Measurements from ENCODE around the gene DLEC1. TPM values are rescaled to one million over a fixed set of nuclear protein-coding genes. Genes with fewer than 3 reads are reported as not detected.
A peak's percentile ranks its signal among the peaks of the same experiment; 100 is the strongest.
"Not testable (repeated sequence)": the region's sequence is repeated elsewhere in the genome, so short reads cannot be mapped to it uniquely, and the experiment has no call there.

The DLEC1 gene
- total RNA-seq, 2 experiments from 2014 or later, result 3.8 to 4.2 TPM

DNA sequence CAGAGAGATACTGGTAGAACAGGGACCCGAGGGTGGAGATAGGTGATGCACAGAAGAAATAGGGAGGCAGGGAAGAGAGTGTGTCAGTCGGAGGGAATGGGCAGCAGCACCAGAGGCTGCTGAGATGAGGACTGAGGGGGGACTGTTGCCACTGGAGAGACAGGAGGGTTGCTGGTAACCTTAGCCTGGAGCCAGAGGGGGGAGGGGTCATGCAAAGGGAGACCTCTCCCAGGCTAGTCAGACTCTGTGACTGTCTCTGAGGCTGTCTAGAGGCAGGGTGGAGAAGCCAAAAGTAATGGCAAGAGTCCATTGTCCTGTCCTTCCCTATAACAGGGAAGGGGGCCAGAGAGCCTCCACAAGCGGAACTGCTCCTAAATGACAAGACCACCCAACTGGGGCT lies 2.1 kb upstream of the DLEC1 start:
- Mint-ChIP-seq H3K27ac (peak overlapping the region; percentile 33), H3K36me3 (ENCODE audit: low read depth) (peaks cover 18% of the 10 kb centered on the region)

DNA sequence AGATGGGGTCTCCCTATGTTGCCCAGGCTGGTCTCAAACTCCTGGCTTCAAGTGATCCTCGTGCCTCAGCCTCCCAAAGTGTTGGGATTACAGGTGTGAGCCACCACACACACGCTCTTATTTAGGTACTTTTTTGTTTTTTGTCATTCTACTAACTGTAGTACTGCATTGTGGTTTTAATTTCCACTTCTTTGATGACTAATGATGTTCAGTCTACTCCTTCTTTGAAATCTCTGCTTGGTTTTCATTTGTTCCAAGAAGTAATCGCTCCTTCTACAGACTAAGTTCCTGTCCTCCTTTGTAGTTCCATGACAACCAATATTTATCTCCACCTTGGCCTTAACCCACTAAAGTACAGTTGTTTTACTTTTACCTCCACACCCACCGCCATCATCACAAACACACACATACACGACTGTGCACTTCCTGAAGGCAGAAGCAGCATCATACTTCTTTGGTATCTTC lies 529 bp upstream of the DLEC1 start:
- peak overlapping the region; percentile 54 for H3K4me3 Mint-ChIP-seq
- peaks cover 11% of the 10 kb centered on the region for H3K9me3 Mint-ChIP-seq
- H3K27me3 Mint-ChIP-seq, result no peaks in the 10 kb centered on the region
- DNase-seq, result peak; percentile 56
- H3K4me1 Mint-ChIP-seq, result peaks cover 39% of the 10 kb centered on the region
- peaks cover 18% of the 10 kb centered on the region for H3K36me3 Mint-ChIP-seq (ENCODE audit: low read depth)
- peak overlapping the region; percentile 98 for H3K27ac Mint-ChIP-seq
- ChIA-PET POLR2A (interaction anchor here (0.8 to 3.7 kb wide), 12 partner anchors 8 to 1369 kb away, joined by 3 to 36 read pairs (median 6); partner anchors contain the start of genes ACAA1, ACVR2B, MYD88 and OXSR1), CTCF (interaction anchor here (0.7 to 2.7 kb wide), 10 partner anchors 7 to 483 kb away, joined by 3 to 14 read pairs (median 4); partner anchors contain the start of genes ACAA1 and XYLB)

More for the DNA sequence above, 2.1 kb upstream of the DLEC1 start:
- CTCF ChIA-PET, result no interaction called here
- Mint-ChIP-seq H3K4me1 (peaks cover 52% of the 10 kb centered on the region), H3K9me3 (peaks cover 11% of the 10 kb centered on the region), H3K4me3 (no peak overlapping the region), H3K27me3 (no peaks in the 10 kb centered on the region)
- POLR2A ChIA-PET, result interaction anchor here (1.1 kb wide), 1 partner anchor 128 kb away, joined by 3 read pairs; the partner anchor contains the start of gene OXSR1
- DNase-seq, result no peak

GRCh38 chr3:38039899-38040261 lies 872 bp downstream of the DLEC1 start:
- ChIA-PET POLR2A (interaction anchor here (0.8 to 3.7 kb wide), 10 partner anchors 10 to 124 kb away, joined by 3 to 36 read pairs (median 6); partner anchors contain the start of genes ACAA1, MYD88, OXSR1 and PLCD1), CTCF (interaction anchor here (1.3 to 3.1 kb wide), 5 partner anchors 9 to 65 kb away, joined by 3 to 14 read pairs (median 6); no protein-coding TSS in a partner anchor)
- H3K27me3 Mint-ChIP-seq, result no peaks in the 10 kb centered on the region
- H3K4me1 Mint-ChIP-seq, result peaks cover 37% of the 10 kb centered on the region
- H3K36me3 Mint-ChIP-seq (ENCODE audit: low read depth), result peaks cover 18% of the 10 kb centered on the region
- peak overlapping the region; percentile 54 for H3K4me3 Mint-ChIP-seq
- peak; percentile 77 for DNase-seq
- peaks cover 11% of the 10 kb centered on the region for H3K9me3 Mint-ChIP-seq
- H3K27ac Mint-ChIP-seq, result peak overlapping the region; percentile 98

DNA sequence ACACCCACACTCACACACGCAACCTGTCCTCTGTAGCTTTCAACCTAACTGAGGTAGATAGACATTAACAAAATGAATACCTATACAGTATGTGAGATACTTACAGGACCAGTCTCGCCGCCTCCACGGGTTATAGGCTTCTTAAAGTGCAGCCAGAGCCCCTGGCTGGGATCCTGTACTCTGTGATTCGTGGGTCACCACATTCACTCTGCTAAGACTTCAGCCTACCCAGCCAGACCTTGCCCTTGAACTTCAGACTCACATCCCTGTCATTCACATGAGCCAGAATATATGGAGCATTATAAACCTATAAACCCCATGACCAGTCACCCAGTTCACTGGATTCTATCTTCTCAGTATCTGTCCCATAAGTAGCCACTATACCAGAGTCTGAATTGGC lies 1.4 kb downstream of the DLEC1 start:
- Mint-ChIP-seq H3K9me3 (peaks cover 11% of the 10 kb centered on the region), H3K36me3 (ENCODE audit: low read depth) (peaks cover 18% of the 10 kb centered on the region), H3K4me1 (peaks cover 37% of the 10 kb centered on the region), H3K27ac (peak overlapping the region; percentile 98), H3K27me3 (no peaks in the 10 kb centered on the region), H3K4me3 (peak overlapping the region; percentile 54)
- POLR2A ChIA-PET, result interaction anchor here (0.9 to 3.7 kb wide), 6 partner anchors 10 to 124 kb away, joined by 4 to 36 read pairs (median 16); partner anchors contain the start of genes ACAA1, MYD88, OXSR1 and PLCD1
- CTCF ChIA-PET, result interaction anchor here (2.0 to 3.1 kb wide), 3 partner anchors 9 to 66 kb away, joined by 6 to 14 read pairs (median 9); no protein-coding TSS in a partner anchor
- DNase-seq, result no peak

DNA sequence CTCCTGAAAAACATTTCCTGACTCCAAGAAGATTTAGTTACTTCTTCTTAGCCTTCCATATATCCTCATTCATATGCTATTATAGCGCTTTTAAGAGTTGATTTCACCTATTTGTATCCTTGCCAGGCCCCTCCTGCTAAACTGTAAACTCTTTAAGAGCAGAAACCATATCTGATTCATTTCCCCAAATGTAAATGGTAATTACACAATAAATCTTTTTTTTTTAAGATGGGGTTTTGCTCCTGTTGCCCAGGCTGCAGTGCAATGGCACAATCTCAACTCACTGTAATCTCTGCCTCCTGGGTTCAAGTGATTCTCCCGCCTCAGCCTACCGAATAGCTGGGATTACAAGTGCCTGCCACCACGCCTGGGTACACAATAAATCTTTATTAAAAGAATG lies 4.5 kb downstream of the DLEC1 start:
- H3K27ac Mint-ChIP-seq, result no peak overlapping the region
- peaks cover 20% of the 10 kb centered on the region for H3K4me1 Mint-ChIP-seq
- ChIA-PET POLR2A (no interaction called here), CTCF (no interaction called here)
- DNase-seq, result no peak
- no peak overlapping the region for H3K4me3 Mint-ChIP-seq
- no peaks in the 10 kb centered on the region for H3K27me3 Mint-ChIP-seq
- H3K9me3 Mint-ChIP-seq, result no peaks in the 10 kb centered on the region
- peaks cover 3% of the 10 kb centered on the region for H3K36me3 Mint-ChIP-seq (ENCODE audit: low read depth)

- DNase-seq, result no peak
- Mint-ChIP-seq H3K9me3 (no peaks in the 10 kb centered on the region), H3K4me1 (no peaks in the 10 kb centered on the region), H3K27me3 (no peaks in the 10 kb centered on the region), H3K36me3 (ENCODE audit: low read depth) (no peaks in the 10 kb centered on the region), H3K4me3 (no peak overlapping the region), H3K27ac (no peak overlapping the region)
- ChIA-PET CTCF (no interaction called here), POLR2A (no interaction called here)
Measured at GRCh38 chr3:38046027-38046426, 7.0 kb downstream of the DLEC1 start.

DNA sequence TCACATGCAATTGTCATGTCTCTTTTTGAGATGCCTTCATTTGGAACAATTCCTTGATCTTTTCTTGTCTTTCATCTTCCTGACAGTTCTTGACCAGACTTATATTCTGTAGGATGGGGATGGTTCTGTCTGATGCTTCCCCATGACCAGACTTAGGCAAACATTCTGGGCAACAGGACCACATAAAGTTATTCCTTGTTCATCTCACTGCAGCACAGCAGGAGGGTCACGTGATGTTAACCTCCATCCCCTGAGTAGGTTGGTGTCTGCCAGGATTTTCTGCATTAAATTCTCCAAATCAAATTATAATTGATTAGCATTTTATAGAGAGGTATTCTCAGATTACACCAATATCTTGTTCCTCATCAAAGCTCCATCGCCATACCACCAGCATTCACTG lies 7.8 kb downstream of the DLEC1 start:
- no peak overlapping the region for H3K4me3 Mint-ChIP-seq
- ChIA-PET CTCF (no interaction called here), POLR2A (no interaction called here)
- no peaks in the 10 kb centered on the region for H3K36me3 Mint-ChIP-seq (ENCODE audit: low read depth)
- DNase-seq, result no peak
- no peak overlapping the region for H3K27ac Mint-ChIP-seq
- H3K4me1 Mint-ChIP-seq, result no peaks in the 10 kb centered on the region
- no peaks in the 10 kb centered on the region for H3K9me3 Mint-ChIP-seq
- no peaks in the 10 kb centered on the region for H3K27me3 Mint-ChIP-seq

DNA sequence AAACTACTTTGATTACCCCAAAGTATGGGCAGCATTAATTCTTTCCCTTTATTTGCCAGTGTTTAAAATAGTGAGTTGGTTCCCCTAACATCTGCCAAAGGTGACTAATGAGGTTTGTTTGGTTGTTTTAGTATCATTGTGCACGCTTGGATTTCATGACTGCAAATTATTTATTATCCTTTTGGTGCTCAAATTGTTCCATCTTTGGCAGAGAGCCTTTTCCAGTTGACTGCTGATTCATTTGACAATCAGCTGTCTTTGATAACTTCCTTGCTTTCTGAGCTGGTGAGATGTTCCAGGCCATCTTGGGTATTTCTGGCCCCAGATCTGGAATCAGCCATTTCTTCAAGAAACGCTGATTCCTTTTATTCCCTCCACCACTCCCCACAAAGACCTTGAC lies 8.9 kb downstream of the DLEC1 start:
- Mint-ChIP-seq H3K27me3 (no peaks in the 10 kb centered on the region), H3K4me3 (no peak overlapping the region)

DNA sequence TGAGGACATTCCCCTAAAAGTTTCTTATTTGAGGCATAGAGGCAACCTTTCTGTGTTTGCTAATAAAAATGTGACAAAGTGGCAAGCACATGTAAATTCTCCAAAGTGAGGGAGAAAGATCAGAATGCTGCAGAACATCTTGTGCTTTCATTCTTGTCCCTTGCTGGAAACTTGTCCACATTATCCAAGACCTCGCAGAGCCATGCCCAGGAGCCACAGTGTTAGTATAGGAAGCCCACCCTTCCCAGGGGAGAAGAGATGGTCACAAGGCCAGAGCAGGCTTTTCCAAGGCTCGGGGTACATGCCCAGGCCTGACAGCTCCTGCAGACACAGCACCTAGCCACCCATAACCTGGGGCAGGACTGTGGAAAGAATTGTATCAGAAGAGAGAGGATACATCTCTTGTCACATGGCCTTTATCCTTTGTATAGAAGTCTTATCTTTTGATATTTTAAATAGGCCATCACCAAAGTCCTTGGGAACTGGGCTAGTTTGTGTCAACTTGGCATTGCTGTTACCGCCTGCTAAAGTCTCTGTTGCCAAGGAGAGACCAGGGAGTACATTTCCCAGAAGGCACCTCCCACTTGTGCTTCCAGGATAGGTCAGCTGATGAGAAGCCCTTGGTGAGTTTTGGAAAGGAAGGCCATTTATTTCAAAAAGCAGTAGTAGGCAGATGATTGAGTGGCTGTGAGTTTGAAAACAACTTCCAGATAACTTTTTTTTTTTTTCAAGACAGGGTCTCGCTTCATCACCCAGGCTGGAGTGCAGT lies 10.5 kb downstream of the DLEC1 start:
- Mint-ChIP-seq H3K9me3 (no peaks in the 10 kb centered on the region), H3K36me3 (ENCODE audit: low read depth) (no peaks in the 10 kb centered on the region), H3K27ac (no peak overlapping the region), H3K27me3 (no peaks in the 10 kb centered on the region), H3K4me3 (no peak overlapping the region), H3K4me1 (peaks cover 4% of the 10 kb centered on the region)
- no peak for DNase-seq
- ChIA-PET CTCF (no interaction called here), POLR2A (no interaction called here)

More for the DNA sequence above, 8.9 kb downstream of the DLEC1 start:
- DNase-seq, result no peak
- Mint-ChIP-seq H3K36me3 (ENCODE audit: low read depth) (no peaks in the 10 kb centered on the region), H3K4me1 (no peaks in the 10 kb centered on the region), H3K27ac (no peak overlapping the region), H3K9me3 (no peaks in the 10 kb centered on the region)
- CTCF ChIA-PET, result no interaction called here
- POLR2A ChIA-PET, result no interaction called here

GRCh38 chr3:38051131-38051530 lies 12.1 kb downstream of the DLEC1 start:
- Mint-ChIP-seq H3K4me3 (no peak overlapping the region), H3K4me1 (peaks cover 10% of the 10 kb centered on the region), H3K27ac (no peak overlapping the region), H3K36me3 (ENCODE audit: low read depth) (no peaks in the 10 kb centered on the region), H3K27me3 (no peaks in the 10 kb centered on the region), H3K9me3 (no peaks in the 10 kb centered on the region)
- ChIA-PET POLR2A (no interaction called here), CTCF (no interaction called here)
- no peak for DNase-seq

DNA sequence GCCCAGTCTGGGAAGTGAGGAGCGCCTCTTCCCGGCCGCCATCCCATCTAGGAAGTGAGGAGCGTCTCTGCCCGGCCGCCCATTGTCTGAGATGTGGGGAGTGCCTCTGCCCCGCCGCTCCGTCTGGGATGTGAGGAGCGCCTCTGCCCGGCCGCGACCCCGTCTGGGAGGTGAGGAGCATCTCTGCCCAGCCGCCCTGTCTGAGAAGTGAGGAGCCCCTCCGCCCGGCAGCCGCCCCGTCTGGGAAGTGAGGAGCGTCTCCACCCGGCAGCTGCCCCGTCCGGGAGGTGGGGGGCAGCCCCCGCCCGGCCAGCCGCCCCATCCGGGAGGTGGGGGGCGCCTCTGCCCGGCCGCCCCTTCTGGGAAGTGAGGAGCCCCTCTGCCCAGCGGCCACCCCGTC lies 14.3 kb downstream of the DLEC1 start:
- H3K4me3 Mint-ChIP-seq; POLR2A ChIA-PET; DNase-seq; CTCF ChIA-PET; H3K9me3 Mint-ChIP-seq; H3K27me3 Mint-ChIP-seq; H3K36me3 Mint-ChIP-seq (ENCODE audit: low read depth); H3K27ac Mint-ChIP-seq: not testable (repeated sequence)
- H3K4me1 Mint-ChIP-seq, result peaks cover 10% of the 10 kb centered on the region

DNA sequence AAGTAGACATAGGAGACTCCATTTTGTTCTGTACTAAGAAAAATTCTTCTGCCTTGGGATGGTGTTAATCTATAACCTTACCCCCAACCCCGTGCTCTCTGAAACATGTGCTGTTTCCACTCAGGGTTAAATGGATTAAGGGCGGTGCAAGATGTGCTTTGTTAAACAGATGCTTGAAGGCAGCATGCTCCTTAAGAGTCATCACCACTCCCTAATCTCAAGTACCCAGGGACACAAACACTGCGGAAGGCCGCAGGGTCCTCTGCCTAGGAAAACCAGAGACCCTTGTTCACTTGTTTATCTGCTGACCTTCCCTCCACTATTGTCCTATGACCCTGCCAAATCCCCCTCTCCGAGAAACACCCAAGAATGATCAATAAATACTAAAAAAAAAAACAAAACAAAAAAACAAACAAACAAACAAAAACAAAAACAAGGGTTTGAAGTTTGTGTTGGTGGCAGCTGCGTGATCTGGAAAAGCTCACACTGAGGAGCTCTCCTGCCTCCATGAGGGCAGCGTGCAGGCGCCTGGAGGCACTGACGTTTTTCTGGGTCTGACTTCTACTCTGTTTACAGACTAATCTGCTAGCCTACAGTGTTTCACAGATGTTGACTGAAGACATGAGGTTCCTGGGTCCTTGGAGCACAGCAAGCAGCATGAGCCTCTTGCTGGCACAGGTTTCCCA lies 14.9 kb downstream of the DLEC1 start:
- H3K27me3 Mint-ChIP-seq; CTCF ChIA-PET; DNase-seq; POLR2A ChIA-PET; H3K27ac Mint-ChIP-seq; H3K36me3 Mint-ChIP-seq (ENCODE audit: low read depth); H3K4me3 Mint-ChIP-seq; H3K9me3 Mint-ChIP-seq: not testable (repeated sequence)
- H3K4me1 Mint-ChIP-seq, result peaks cover 10% of the 10 kb centered on the region

DNA sequence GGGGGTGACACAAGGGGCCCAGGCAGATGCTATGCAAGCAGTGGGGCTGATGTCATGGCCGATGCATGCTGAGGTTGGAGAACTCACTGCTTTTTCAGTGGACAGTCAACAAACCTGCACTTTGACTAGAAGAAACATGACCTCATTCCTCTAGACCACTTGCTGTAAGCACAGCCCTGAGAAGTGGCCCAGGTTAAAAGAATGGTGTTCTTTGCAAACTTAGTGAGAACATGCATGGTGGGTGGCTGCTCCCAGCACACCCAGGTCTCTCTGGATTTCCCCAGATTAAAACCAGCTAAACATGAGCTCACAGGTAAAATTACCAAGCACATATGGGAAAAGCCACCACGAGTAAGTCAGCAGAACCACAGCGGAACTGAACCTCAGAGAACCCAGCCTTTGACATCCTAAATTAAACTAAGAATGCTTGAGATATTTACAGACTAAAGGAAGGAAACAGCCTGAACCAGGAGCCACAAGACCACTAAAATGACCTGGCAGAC lies 15.5 kb downstream of the DLEC1 start:
- Mint-ChIP-seq H3K36me3 (ENCODE audit: low read depth) (no peaks in the 10 kb centered on the region), H3K4me3 (no peak overlapping the region), H3K27ac (no peak overlapping the region), H3K4me1 (peaks cover 10% of the 10 kb centered on the region), H3K9me3 (no peaks in the 10 kb centered on the region), H3K27me3 (no peaks in the 10 kb centered on the region)
- DNase-seq, result no peak
- ChIA-PET POLR2A (no interaction called here), CTCF (interaction anchor here (0.7 kb wide), 1 partner anchor 80 kb away, joined by 3 read pairs; no protein-coding TSS in a partner anchor)

Measured in activated CD4-positive, alpha-beta memory T cell treated with anti-CD3 and anti-CD28 coated beads, Interleukin-2, amount 10 ng/mL, durations not matched to agents 7 days and 5 days (primary cell).